COLO668 (cell line): ENCODE measurements around the gene ABHD14A.

Experiments used
- DNase-seq: peaks from one replicate; lab custom pipeline; 2025; ENCODE audit not compliant: unreplicated experiment; lab: John Stamatoyannopoulos, UW

ABHD14A gene

GRCh38 chr3:51940648-51941462 is 34.0 kb upstream of the ABHD14A start:
- no peak for DNase-seq

GRCh38 chr3:51941463-51941797 is 33.4 kb upstream of the ABHD14A start:
- DNase-seq = no peak

DNA sequence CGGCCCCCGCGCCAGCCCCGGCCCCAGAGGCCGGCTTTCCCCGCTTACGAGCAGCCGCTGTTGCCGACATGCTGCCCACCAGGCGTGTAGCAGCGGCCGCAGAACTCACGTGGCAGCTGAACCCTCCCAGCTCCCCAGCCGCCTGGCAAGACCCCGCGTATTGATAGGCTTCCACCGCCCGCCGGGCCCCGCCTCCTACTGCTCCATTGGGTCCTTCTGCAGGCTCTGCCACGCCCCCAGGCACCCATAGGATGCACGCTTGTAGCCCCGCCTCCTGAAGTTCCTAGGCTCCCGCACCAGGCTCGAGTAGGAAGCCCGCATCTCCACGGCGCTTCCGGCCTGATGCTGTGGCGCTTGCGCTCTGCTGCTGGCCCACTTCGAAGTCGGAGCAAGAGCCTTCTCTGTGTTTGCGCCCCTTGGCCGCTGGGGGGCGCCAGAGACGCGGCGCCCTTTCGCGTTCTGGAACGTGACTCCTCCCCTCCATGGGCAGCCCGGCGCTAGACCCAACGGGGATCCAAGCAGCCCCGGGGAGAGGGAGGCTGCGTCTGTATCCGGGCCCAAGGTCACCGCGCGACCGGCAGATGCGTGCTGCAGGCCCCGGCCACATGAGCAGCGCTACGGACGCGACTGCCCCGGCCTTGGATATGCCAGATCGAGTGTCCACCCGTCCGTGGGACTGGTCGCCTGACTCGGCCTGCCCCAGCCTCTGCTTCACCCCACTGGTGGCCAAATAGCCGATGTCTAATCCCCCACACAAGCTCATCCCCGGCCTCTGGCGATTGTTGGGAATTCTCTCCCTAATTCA is 32.9 kb upstream of the ABHD14A start, which contains the start of the genes PARP3 and RRP9:
TSS of gene PARP3 (plus strand) at position 566 of the 805 bp plus-strand sequence. CDS start 993 bp downstream, outside the sequence.
TSS of gene RRP9 (minus strand) at position 107 of the 805 bp plus-strand sequence. CDS start at position 70, 37 bp downstream.
- DNase-seq = peak; percentile 99

GRCh38 chr3:51942603-51943450 is 32.0 kb upstream of the ABHD14A start:
- DNase-seq = peak; percentile 29

GRCh38 chr3:51943451-51944391 is 31.1 kb upstream of the ABHD14A start:
- DNase-seq = no peak

DNA sequence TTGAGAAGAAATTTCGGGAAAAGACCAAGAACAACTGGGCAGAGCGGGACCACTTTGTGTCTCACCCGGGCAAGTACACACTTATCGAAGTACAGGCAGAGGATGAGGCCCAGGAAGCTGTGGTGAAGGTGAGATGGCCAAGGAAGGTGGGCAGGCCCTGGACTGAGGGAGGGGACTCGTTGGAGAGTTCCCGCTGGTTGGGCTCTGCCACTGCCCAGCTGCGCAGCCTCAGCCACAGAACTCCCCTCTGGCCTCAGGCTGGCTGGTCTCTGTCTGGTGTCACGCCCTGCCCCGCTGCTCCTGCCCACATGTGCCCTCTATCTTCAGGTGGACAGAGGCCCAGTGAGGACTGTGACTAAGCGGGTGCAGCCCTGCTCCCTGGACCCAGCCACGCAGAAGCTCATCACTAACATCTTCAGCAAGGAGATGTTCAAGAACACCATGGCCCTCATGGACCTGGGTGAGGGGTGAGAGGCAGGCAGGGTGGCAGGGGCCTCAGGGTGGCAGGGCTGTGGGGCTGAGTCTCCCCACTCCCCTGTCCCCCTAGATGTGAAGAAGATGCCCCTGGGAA is 30.3 kb upstream of the ABHD14A start:
- DNase-seq = no peak

- no peak for DNase-seq
Observed at GRCh38 chr3:51945031-51945840, 29.6 kb upstream of the ABHD14A start.

DNA sequence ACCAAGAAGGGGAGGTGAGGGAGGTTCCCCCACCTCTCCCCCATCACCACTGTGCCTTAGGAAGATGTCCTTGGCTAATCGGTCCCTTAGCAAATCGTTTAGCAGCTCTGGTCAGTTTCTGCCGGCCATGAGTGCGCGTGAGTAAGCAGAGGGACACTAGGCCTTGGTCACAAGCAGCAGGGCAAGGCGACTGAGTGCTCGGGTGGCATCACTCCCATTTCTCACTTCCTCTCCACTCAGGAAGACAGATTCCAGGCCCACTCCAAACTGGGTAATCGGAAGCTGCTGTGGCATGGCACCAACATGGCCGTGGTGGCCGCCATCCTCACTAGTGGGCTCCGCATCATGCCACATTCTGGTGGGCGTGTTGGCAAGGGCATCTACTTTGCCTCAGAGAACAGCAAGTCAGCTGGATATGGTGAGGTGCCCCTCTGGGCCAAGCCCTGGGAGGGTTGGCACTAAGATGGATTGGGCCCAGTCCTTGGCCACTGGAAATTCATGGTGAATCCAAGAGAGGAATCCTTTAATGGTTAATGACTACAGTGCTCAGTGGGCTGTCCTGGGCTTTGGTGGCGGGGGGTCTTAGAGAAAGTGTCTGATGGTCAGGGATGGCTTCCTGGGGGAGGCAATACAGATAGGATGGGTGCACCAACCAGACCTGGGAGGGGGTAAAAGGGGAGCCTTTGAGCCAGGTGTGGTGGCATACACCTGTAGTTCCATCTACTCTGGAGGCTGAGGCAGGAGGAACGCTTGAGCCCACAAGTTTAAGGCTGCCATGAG is 28.7 kb upstream of the ABHD14A start:
- DNase-seq = no peak

DNA sequence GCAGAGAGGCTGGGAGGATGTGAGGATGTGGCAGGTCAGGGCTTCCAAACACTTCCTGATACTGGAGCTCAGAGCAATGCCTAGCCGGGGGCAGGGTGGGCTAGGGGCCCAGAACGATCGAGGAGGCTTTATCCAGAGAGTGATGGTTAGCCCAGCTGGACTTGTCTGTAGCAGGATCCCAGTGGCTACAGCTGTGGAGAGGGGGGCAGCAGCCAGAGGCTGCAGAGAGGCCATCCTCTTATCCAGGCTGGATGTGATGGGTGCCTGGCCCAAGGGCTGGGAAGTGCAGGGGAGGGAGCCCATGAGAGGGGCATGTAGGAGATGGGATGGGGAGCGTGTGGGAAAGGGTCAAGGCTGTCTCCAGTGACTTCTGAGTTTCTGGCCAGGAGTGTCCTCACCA is 28.1 kb upstream of the ABHD14A start:
- DNase-seq = no peak

DNA sequence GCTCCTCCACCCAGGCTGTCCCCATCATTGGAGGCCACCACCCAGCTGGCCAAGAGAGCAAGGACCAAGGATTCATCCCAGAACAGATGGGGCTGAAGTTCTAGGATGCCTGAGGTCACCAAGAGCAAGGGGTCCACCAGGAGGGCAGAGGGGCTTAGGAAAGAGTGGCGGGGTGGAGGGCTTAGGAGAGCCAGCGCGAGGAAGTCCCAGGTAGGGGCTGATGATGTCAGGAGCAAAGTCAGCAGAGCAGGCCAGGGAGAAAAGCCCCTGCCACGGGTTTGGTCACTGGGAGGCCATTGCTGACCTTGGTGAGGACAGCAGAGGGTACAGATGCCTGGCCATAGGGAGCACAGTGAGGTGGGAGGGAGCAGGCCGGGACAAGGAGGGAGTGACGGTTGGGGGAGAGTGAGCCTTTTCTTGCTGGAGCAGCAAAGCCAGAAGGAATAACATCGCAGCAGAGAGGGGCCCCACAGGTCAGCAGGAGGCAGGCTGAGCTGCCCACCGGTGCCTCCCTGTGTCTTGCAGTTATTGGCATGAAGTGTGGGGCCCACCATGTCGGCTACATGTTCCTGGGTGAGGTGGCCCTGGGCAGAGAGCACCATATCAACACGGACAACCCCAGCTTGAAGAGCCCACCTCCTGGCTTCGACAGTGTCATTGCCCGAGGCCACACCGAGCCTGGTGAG is 27.5 kb upstream of the ABHD14A start:
- no peak for DNase-seq

DNA sequence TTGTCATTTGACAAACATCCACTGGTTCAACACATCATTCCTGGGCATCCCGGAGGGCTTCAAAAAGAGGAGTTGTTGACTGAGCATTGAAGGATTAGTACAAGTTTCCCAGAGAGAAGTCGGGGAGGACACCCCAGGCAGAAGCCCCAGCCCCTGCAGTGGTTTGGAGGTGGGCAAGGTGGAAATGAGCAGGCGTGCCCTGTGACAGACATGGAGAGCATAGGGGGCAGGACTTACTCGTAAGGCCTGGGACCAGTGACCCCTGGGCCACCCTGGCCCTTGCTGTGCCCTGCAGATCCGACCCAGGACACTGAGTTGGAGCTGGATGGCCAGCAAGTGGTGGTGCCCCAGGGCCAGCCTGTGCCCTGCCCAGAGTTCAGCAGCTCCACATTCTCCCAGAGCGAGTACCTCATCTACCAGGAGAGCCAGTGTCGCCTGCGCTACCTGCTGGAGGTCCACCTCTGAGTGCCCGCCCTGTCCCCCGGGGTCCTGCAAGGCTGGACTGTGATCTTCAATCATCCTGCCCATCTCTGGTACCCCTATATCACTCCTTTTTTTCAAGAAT is 26.8 kb upstream of the ABHD14A start:
- no peak for DNase-seq

GRCh38 chr3:51949121-51949520 is 25.7 kb upstream of the ABHD14A start:
- no peak for DNase-seq

DNA sequence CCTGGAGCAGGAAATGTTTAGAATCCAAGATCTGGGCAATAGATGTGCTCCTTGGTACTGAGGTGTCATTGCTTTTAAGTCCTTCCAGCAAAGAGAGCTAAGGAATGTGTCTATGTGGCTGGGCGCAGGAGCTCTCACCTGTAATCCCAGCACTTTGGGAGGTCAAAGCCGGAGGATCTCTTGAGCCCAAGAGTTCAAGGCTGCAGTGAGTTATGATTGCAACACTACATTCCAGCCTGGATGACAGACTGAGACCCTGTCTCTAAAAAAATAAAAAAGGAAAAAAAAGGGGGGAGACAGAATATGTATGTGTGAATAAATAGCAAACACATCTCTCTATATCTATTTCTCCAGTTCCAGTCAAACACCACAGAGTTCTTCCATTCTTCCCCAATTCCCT is 24.0 kb upstream of the ABHD14A start:
- no peak for DNase-seq

DNA sequence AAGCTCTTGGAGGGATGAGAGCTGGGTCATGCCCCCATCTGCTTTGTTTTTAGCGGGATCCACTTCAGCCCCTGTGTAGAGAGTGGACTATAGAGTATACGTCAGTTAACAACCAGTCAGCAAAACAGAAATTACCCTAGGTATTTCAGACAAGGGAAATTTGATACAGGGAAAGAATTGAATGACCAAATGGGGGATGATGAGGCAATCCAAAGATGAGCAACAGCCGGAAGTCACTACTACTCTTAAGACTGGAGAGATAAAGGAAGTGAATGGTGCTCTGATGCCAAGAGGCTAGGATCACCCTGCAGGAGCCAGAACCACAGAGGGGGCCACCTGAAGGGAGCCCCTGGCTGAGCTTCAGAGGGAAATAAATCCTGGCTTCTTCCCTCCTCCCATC is 21.4 kb upstream of the ABHD14A start:
- DNase-seq = peak; percentile 8

- DNase-seq = no peak
Observed at GRCh38 chr3:51954105-51954504, 20.8 kb upstream of the ABHD14A start.

- DNase-seq = no peak
Observed at GRCh38 chr3:51954713-51955112, 20.2 kb upstream of the ABHD14A start.

DNA sequence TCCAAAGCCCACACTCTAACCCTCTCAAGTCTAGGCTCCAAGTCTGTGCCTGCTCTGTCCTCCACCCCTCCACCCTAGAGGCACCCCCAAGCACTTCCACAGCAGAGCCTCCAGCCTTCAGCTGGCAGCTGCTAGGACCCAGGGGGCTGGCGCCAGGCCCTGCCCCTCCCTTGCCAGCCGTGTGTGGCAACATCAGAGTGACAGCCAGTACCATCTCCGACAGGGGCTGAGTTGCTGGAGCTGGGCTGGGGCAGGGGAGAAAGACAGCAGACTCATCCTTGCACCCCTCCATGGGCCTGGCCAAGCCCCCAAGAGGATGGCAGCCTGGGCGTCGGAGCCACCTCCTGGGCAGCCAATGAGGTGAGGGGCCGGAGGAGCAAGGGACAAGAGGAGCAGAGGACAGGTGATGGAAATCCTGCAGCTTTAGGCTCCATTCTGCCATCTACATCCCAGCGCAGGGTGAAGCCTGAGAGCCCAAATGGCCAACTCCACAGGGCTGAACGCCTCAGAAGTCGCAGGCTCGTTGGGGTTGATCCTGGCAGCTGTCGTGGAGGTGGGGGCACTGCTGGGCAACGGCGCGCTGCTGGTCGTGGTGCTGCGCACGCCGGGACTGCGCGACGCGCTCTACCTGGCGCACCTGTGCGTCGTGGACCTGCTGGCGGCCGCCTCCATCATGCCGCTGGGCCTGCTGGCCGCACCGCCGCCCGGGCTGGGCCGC is 19.5 kb upstream of the ABHD14A start, which contains the start of gene GPR62:
TSS of gene GPR62 (plus strand) at position 207 of the 718 bp plus-strand sequence. CDS start at position 479, 272 bp downstream.
- no peak for DNase-seq
